Fibroblast of pulmonary artery (primary cell): Measurements from ENCODE around the gene MRPL30.
"Not testable (repeated sequence)": the region's sequence is repeated elsewhere in the genome, so short reads cannot be mapped to it uniquely, and the experiment has no call there.

Source experiments
- DNase-seq: peaks from one replicate; pipeline ENCODE4 v3.0.0-alpha.2; 2010; ENCODE audit warnings: low read depth
- H3K4me3 ChIP-seq: replicated peaks from 2 replicates; pipeline ENCODE4 v1.5.1; 2011; ENCODE audit warnings: low read depth, mild to moderate bottlenecking, control low read depth, low read length, moderate library complexity
- TF ChIP-seq, protein P1 (sequence below): IDR thresholded peaks from 2 replicates; pipeline ENCODE4 v1.5.1; 2011; ENCODE audit warnings: mild to moderate bottlenecking, control low read depth, low read length, inconsistent platforms; ENCODE audit errors: missing control alignments

Gene MRPL30

DNA sequence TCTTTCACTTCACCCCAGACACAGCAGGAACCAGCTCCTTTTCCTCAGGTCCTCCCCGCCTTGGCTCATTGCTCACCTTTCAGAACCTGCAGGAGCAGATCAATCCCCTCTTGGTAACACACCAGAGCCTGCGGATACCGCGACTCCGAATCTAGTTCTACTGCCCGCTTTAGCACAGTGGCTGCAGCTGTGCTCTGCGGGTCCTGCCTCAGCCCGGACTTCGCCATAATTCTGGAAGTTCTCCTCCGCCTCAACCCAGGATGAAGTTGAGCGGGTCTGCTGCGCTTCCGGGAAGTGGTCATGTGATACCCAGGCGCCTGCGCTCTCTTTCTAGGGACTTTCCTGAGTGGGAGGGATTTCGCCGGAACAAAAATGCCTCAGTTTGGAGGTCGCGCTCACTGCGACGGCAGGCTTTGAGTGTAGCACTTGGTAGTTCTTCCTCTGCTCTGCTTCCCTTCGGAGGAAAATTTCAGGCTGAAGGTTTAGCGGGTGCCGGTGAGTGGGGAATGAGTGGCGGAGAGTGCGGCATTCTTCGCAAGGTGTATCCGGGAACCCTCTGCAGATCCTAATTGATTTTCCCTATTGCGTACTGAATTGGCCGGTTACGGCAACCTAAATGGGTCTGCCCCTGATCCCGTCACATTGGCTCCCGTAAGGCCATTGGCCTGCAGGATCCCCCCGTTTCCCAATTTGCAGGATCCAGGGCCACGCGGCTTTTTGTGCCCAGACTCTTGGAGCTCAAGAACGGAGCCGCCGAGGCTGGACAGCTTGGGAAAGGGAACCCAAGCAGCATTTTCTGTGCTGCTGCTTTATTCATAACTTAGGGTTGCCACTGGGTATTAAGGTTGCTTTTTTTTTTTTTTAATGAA is at the start of gene MRPL30, which contains the start of gene MITD1:
TSS of gene MRPL30 (plus strand) at position 430 of the 869 bp plus-strand sequence. CDS start 5,020 bp downstream, outside the sequence.
TSS of gene MITD1 (minus strand) at position 304 of the 869 bp plus-strand sequence. CDS start at position 227, 77 bp downstream.
- TF ChIP-seq, protein P1, sequence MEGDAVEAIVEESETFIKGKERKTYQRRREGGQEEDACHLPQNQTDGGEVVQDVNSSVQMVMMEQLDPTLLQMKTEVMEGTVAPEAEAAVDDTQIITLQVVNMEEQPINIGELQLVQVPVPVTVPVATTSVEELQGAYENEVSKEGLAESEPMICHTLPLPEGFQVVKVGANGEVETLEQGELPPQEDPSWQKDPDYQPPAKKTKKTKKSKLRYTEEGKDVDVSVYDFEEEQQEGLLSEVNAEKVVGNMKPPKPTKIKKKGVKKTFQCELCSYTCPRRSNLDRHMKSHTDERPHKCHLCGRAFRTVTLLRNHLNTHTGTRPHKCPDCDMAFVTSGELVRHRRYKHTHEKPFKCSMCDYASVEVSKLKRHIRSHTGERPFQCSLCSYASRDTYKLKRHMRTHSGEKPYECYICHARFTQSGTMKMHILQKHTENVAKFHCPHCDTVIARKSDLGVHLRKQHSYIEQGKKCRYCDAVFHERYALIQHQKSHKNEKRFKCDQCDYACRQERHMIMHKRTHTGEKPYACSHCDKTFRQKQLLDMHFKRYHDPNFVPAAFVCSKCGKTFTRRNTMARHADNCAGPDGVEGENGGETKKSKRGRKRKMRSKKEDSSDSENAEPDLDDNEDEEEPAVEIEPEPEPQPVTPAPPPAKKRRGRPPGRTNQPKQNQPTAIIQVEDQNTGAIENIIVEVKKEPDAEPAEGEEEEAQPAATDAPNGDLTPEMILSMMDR: no peak
- peak; percentile 98 for DNase-seq
- H3K4me3 ChIP-seq: peak within 1 kb of the TSS; percentile 100

DNA sequence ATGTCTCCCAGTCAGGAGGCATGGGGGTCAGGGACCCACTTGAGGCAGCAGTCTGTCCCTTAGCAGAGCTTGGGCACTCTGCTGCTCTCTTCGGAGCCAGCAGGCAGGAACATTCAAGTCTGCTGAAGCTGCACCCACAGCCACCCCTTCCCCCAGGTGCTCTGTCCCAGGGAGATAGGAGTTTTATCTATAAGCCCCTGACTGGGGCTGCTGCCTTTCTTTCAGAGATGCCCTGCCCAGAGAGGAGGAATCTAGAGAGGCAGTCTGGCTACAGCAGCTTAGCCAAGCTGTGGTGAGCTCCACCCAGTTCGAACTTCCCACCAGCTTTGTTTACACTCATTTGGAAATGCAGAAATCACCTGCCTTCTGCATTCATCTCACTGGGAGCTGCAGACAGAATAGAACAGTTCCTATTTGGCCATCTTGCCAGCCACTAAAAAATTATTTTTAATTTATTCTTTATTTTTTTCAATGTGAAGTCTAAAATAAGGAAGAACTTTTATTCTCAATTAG is 45.9 kb upstream of the MRPL30 start:
- not testable (repeated sequence) for H3K4me3 ChIP-seq, DNase-seq

DNA sequence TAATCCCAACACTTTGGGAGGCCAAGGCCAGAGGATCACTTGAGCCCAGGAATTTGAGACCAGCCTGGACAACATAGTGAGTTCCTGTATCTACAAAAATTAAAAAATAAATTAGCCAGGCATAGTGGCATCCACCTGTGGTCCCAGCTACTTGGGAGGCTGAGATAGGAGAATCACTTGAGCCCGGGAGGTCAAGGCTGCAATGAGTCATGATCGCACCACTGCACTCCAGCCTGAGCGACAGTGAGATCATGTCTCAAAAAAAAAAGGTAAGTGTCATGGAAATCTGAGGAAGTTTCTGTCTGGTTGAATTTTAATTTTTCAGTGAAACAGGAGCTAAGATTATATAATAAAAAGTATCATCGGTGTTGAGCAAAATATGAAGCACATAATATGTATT is 42.0 kb upstream of the MRPL30 start:
- TF ChIP-seq, protein P1: no peak
- DNase-seq: no peak
- no peak overlapping the region for H3K4me3 ChIP-seq

DNA sequence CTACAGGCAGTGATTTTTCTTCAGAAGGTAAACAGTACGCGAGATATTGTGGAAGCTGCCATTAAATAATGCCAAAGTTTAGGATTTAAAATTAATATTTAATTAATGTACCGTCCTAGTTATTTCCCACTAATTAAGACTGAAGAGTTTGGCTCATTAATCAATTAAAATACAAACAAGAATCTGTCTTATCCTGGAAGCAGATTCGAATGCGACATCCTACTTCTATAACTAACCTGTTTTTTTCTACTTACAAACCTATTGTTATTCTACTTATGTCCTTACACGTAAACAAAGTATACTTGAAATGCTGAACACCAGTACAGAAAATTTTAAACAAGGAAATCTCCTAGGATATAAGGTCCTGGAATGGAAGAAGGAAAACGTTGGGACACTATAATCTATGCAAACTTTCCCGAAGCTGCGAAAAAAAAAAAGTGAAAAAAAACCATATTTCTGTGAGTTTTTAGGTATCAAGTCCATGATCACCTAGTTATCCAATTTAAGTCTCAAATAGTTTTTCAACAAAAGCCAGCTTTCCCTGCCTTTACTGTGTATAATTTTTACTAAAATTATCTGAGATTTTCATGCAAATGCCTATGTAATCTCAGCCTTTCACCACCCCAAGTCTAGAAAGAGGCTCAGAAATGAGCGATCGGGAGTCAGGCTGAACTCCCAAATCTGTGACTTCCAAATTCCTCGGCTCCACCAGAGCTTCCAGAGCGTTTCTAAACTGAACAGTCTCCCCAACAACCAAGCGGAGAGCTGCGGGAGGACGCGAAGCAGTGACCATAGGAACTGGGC is 40.7 kb upstream of the MRPL30 start:
- H3K4me3 ChIP-seq: peak overlapping the region; percentile 79
- peak; percentile 22 for DNase-seq
- TF ChIP-seq, protein P1: no peak

DNA sequence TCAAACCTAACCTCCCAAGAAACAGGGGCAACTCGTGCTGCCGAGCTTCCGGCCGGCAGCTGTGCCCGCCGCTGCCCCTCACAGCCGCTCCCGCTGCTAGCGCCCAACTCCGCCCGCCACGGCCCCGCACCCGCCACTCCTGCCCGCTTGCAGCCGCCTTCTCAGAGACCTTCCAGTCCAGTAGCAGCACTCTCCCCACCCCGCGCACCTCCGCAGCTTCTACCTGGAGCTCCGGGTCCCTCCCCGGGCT is 40.2 kb upstream of the MRPL30 start:
- H3K4me3 ChIP-seq: peak overlapping the region; percentile 79
- TF ChIP-seq, protein P1: no peak
- no peak for DNase-seq

DNA sequence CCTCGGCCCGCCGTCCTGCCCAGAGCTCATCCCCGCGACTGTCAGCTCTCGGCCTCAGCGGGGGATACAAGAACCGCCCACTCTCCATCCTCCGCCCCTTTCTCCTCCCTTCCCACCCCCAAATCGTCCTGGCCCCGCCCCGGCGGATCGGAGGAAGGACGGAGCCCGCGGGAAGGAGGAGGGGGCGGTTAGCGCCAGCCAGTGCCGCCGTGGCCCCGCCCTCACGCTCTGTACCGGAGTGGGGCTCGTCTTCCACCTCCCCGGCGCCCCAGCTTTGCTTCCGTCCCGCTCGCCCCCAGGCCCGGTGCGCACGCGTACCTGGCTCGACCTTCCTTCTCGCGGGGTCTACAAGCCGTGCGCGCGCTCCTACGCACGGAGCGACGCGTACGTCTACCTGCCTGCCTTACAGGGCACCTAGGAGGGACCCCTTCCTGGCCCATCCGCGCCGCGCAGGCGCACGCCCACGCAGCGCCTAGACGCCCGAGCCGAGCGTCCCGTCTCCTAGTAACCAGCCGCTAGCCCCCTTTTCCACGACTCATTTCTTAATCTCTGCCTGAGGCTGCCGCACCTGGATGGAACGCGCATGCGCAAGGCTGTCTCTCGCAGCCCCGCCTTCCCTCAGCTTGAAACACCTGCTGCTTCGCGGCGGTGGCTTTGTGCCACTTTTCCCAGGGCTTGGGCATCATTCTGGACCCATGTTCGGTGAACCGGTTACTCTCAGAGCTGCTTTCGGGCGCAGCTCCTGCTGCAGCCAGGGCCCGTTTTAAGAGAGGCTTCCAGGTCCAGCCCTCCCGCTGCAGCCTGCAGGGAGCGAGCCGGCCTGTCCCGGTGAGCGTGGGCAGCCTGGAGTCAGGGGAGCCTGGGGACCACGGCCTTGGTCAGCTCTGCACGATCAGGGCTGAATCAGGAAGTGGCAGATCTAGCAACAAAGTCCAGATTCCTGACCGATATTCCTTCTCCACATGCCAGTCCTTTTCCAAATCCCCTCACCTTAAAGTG is 39.6 kb upstream of the MRPL30 start, which contains the start of gene C2orf15:
TSS of gene C2orf15 (plus strand) at position 598 of the 999 bp plus-strand sequence. CDS start 8,852 bp downstream, outside the sequence.
- TF ChIP-seq, protein P1: no peak
- DNase-seq: peak; percentile 81
- H3K4me3 ChIP-seq: peak within 1 kb of the TSS; percentile 79
